Camera-type eye (tissue), 1 donor: Measurements from ENCODE around the gene TNRC6C. TPM values are rescaled to one million over a fixed set of nuclear protein-coding genes. Genes with fewer than 3 reads are reported as not detected.

Experiments
- total RNA-seq: library from RNA; depleted of rRNA; stranded (reverse); fragments of >200 nt; gene quantifications from one replicate; pipeline ENCODE4 v1.2.3, GENCODE V29; 2014

The TNRC6C gene, protein sequence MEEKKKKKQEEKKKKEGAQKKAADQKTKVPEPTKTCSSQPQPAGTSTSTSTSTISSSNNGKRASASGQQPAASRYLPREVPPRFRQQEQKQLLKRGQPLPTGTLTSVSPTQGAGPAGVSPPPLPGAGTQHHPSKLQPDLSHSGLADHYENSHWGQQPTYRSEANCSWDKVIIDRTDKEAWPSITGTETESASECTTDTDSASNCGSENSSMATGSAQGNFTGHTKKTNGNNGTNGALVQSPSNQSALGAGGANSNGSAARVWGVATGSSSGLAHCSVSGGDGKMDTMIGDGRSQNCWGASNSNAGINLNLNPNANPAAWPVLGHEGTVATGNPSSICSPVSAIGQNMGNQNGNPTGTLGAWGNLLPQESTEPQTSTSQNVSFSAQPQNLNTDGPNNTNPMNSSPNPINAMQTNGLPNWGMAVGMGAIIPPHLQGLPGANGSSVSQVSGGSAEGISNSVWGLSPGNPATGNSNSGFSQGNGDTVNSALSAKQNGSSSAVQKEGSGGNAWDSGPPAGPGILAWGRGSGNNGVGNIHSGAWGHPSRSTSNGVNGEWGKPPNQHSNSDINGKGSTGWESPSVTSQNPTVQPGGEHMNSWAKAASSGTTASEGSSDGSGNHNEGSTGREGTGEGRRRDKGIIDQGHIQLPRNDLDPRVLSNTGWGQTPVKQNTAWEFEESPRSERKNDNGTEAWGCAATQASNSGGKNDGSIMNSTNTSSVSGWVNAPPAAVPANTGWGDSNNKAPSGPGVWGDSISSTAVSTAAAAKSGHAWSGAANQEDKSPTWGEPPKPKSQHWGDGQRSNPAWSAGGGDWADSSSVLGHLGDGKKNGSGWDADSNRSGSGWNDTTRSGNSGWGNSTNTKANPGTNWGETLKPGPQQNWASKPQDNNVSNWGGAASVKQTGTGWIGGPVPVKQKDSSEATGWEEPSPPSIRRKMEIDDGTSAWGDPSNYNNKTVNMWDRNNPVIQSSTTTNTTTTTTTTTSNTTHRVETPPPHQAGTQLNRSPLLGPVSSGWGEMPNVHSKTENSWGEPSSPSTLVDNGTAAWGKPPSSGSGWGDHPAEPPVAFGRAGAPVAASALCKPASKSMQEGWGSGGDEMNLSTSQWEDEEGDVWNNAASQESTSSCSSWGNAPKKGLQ (N-terminal part only)
- 41.8 TPM for total RNA-seq

GRCh38 chr17:77957857-77958715, at the start of gene TNRC6C:
TSS of gene TNRC6C (plus strand) at chr17:77958703. CDS start at chr17:78004207, 45,504 bp downstream.

GRCh38 chr17:78128551-78129350, 170.2 kb downstream of the TNRC6C start, which contains the start of gene TMC6:
TSS of gene TMC6 (minus strand) at chr17:78128755. CDS start at chr17:78126832, 1,923 bp downstream.

DNA sequence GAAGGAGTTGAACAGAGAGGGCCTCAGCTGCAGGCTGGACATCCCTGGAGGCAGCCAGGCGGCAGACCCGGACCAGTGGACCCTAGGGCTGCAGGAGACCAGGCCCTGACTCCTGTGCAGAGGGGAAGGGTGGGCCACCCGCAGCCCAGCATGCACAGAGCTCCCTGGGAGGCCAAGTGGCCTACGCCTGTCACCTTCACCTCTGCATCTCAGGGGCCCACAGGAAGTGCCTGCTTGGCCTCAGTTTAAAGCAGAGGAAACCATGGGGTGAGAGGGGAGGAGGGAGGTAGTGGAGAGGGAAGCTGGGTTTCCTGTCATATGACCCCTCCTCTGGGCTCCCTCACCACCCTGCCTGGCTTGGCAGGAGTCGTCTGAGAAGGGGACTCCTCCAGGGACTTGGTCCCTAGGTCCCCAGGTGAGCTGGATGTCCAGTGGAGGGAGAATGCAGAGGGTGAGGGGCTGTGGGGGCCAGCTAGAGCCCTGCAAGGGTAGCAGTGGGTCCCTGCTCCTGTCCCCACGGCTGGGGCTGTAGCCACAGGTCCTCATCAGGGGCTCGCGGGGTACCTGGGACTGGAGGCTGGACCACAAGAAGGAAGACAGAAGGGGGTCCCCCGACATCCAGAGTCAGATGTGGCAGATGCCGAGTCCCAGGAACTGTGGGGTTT, 172.1 kb downstream of the TNRC6C start, which contains the start of gene TMC8:
Gene TMC8 (plus strand): TSS at position 335 of the 665 bp plus-strand sequence. CDS start 818 bp downstream, outside the sequence.

Other genes starting within 250 kb of the TNRC6C start
- 15.2 TPM for gene TMC6, start 170.1 kb downstream of the TNRC6C start, total RNA-seq
- 4.8 TPM for gene TMC8, start 172.1 kb downstream of the TNRC6C start, total RNA-seq
- 0.16 TPM for gene C17orf99, start 187.7 kb downstream of the TNRC6C start, total RNA-seq
- 28.3 TPM for gene SYNGR2, start 209.9 kb downstream of the TNRC6C start, total RNA-seq
- 13.9 TPM for gene TK1, start 228.3 kb downstream of the TNRC6C start, total RNA-seq
- 31.7 TPM for gene AFMID, start 228.7 kb downstream of the TNRC6C start, total RNA-seq